ENCODE results near the gene TEK.

Gene TEK

GRCh38 chr9:27258662-27259061 is 149.6 kb downstream of the TEK start:
- no peak overlapping the region for H3K4me3 ChIP-seq (ENCODE audit: low read length)
- H3K27me3 ChIP-seq (ENCODE audit: low read depth, low read length), result peaks cover 28% of the 10 kb centered on the region
- no peaks in the 10 kb centered on the region for H4K20me1 ChIP-seq (ENCODE audit: insufficient read depth, low read length)
- no peak overlapping the region for H3K27ac ChIP-seq (ENCODE audit: low read length)
- TF ChIP-seq EZH2phosphoT487 (IDR thresholded peaks at IDR 0.05; ENCODE audit: low read depth) (no peak), CTCF (IDR thresholded peaks at IDR 0.05; ENCODE audit: low read depth, low read length) (no peak)
- no peak overlapping the region for H3K9ac ChIP-seq (ENCODE audit: low read length)
- no peaks in the 10 kb centered on the region for H3K4me1 ChIP-seq (ENCODE audit: low read length)
- no peaks in the 10 kb centered on the region for H3K79me2 ChIP-seq (ENCODE audit: low read length)
- H3K4me2 ChIP-seq (ENCODE audit: low read length), result no peak overlapping the region
- no peak overlapping the region for H2AFZ ChIP-seq (ENCODE audit: low read depth, low read length)
- H3K9me3 ChIP-seq (ENCODE audit: insufficient read depth, low read length), result no peaks in the 10 kb centered on the region
- H3K36me3 ChIP-seq (replicated peaks; ENCODE audit: low read depth, low read length), result no peaks in the 10 kb centered on the region

- no peak overlapping the region for H3K4me3 ChIP-seq (ENCODE audit: low read length)
- no peak for TF ChIP-seq CTCF (IDR thresholded peaks at IDR 0.05; ENCODE audit: low read depth, low read length)
- TF ChIP-seq EZH2phosphoT487 (IDR thresholded peaks at IDR 0.05; ENCODE audit: low read depth), result no peak
- H3K4me2 ChIP-seq (ENCODE audit: low read length), result no peak overlapping the region
- no peaks in the 10 kb centered on the region for H3K36me3 ChIP-seq (replicated peaks; ENCODE audit: low read depth, low read length)
- no peak overlapping the region for H3K9ac ChIP-seq (ENCODE audit: low read length)
- no peaks in the 10 kb centered on the region for H3K9me3 ChIP-seq (ENCODE audit: insufficient read depth, low read length)
- H3K27ac ChIP-seq (ENCODE audit: low read length), result no peak overlapping the region
- H2AFZ ChIP-seq (ENCODE audit: low read depth, low read length), result no peak overlapping the region
- H3K4me1 ChIP-seq (ENCODE audit: low read length), result no peaks in the 10 kb centered on the region
- peaks cover 28% of the 10 kb centered on the region for H3K27me3 ChIP-seq (ENCODE audit: low read depth, low read length)
- H4K20me1 ChIP-seq (ENCODE audit: insufficient read depth, low read length), result no peaks in the 10 kb centered on the region
- H3K79me2 ChIP-seq (ENCODE audit: low read length), result no peaks in the 10 kb centered on the region
Measured at GRCh38 chr9:27260789-27261516, 151.9 kb downstream of the TEK start.

- Histone ChIP-seq H2AFZ (ENCODE audit: low read depth, low read length) (no peak overlapping the region; the same call in 1 of the 2 replicates), H3K36me3 (replicated peaks; ENCODE audit: low read depth, low read length) (no peaks in the 10 kb centered on the region), H3K79me2 (ENCODE audit: low read length) (no peaks in the 10 kb centered on the region), H3K4me3 (ENCODE audit: low read length) (no peak overlapping the region), H3K27ac (ENCODE audit: low read length) (no peak overlapping the region), H3K27me3 (ENCODE audit: low read depth, low read length) (peaks cover 28% of the 10 kb centered on the region), H3K9me3 (ENCODE audit: insufficient read depth, low read length) (no peaks in the 10 kb centered on the region), H3K4me1 (ENCODE audit: low read length) (no peaks in the 10 kb centered on the region), H4K20me1 (ENCODE audit: insufficient read depth, low read length) (no peaks in the 10 kb centered on the region), H3K9ac (ENCODE audit: low read length) (no peak overlapping the region), H3K4me2 (ENCODE audit: low read length) (no peak overlapping the region)
- TF ChIP-seq CTCF (IDR thresholded peaks at IDR 0.05; ENCODE audit: low read depth, low read length), result no peak
- TF ChIP-seq EZH2phosphoT487 (IDR thresholded peaks at IDR 0.05; ENCODE audit: low read depth), result no peak
Measured at GRCh38 chr9:27261517-27262211, 152.6 kb downstream of the TEK start.

GRCh38 chr9:27272103-27272502 is 163.1 kb downstream of the TEK start:
- Histone ChIP-seq H2AFZ (ENCODE audit: low read depth, low read length) (peak overlapping the region; percentile 59; the same call in 1 of the 2 replicates), H4K20me1 (ENCODE audit: insufficient read depth, low read length) (no peaks in the 10 kb centered on the region), H3K9me3 (ENCODE audit: insufficient read depth, low read length) (no peaks in the 10 kb centered on the region), H3K27ac (ENCODE audit: low read length) (no peak overlapping the region), H3K36me3 (replicated peaks; ENCODE audit: low read depth, low read length) (no peaks in the 10 kb centered on the region), H3K4me2 (ENCODE audit: low read length) (peak overlapping the region; percentile 20), H3K4me1 (ENCODE audit: low read length) (peaks cover 24% of the 10 kb centered on the region), H3K27me3 (ENCODE audit: low read depth, low read length) (no peaks in the 10 kb centered on the region), H3K79me2 (ENCODE audit: low read length) (no peaks in the 10 kb centered on the region), H3K4me3 (ENCODE audit: low read length) (no peak overlapping the region), H3K9ac (ENCODE audit: low read length) (no peak overlapping the region)
- no peak for TF ChIP-seq EZH2phosphoT487 (IDR thresholded peaks at IDR 0.05; ENCODE audit: low read depth)
- TF ChIP-seq CTCF (IDR thresholded peaks at IDR 0.05; ENCODE audit: low read depth, low read length), result no peak

Measured in OCI-LY3 (cell line).